MV-4-11 (cell line): Measurements from ENCODE around the gene PFAS.
A peak's percentile ranks its signal among the peaks of the same experiment; 100 is the strongest.
"Not testable (repeated sequence)": the region's sequence is repeated elsewhere in the genome, so short reads cannot be mapped to it uniquely, and the experiment has no call there.

Source experiments
- DNase-seq: peaks from one replicate; lab custom pipeline; 2025; lab: John Stamatoyannopoulos, UW

The PFAS gene

GRCh38 chr17:8248751-8249607 lies at the start of gene PFAS:
PFAS (plus strand) TSS chr17:8249289; CDS start chr17:8253938, 4,649 bp downstream.
- peak; percentile 90 for DNase-seq

GRCh38 chr17:8204761-8205555 lies 44.1 kb upstream of the PFAS start:
- DNase-seq = no peak

- no peak for DNase-seq
Observed at GRCh38 chr17:8206536-8206935, 42.6 kb upstream of the PFAS start.

- DNase-seq = peak; percentile 92
Observed at GRCh38 chr17:8209907-8210760, 39.0 kb upstream of the PFAS start, which contains the start of gene AURKB. AURKB (minus strand) TSS chr17:8210575; CDS start chr17:8210224, 351 bp downstream.

GRCh38 chr17:8210761-8211458 lies 38.2 kb upstream of the PFAS start:
- DNase-seq = no peak

- DNase-seq = peak; percentile 88
Observed at GRCh38 chr17:8212312-8213180, 36.5 kb upstream of the PFAS start.

GRCh38 chr17:8214000-8214399 lies 35.1 kb upstream of the PFAS start:
- DNase-seq = not testable (repeated sequence)

GRCh38 chr17:8220783-8221662 lies 28.1 kb upstream of the PFAS start:
- peak; percentile 88 for DNase-seq

GRCh38 chr17:8221663-8222379 lies 27.3 kb upstream of the PFAS start:
- peak; percentile 87 for DNase-seq

GRCh38 chr17:8222380-8222629 lies 26.8 kb upstream of the PFAS start:
- DNase-seq = no peak

- DNase-seq = peak; percentile 92
Observed at GRCh38 chr17:8222630-8223355, 26.3 kb upstream of the PFAS start.

- DNase-seq = peak; percentile 74
Observed at GRCh38 chr17:8223356-8224126, 25.5 kb upstream of the PFAS start.

GRCh38 chr17:8224891-8225812 lies 23.9 kb upstream of the PFAS start:
- DNase-seq = no peak

- peak; percentile 88 for DNase-seq
Observed at GRCh38 chr17:8225813-8226535, 23.1 kb upstream of the PFAS start.

GRCh38 chr17:8226536-8227237 lies 22.4 kb upstream of the PFAS start:
- peak; percentile 90 for DNase-seq
